Globus pallidus (tissue), 1 donor: ENCODE results near the gene CYP2F1.
"Not testable (repeated sequence)": the region's sequence is repeated elsewhere in the genome, so short reads cannot be mapped to it uniquely, and the experiment has no call there.

Experiments
- DNase-seq: peaks from one replicate; pipeline ENCODE4 v3.0.0-alpha.2; 2015; ENCODE audit warnings: low spot score

CYP2F1 gene

GRCh38 chr19:41114132-41114531 is at the start of gene CYP2F1:
Gene CYP2F1 (plus strand): TSS chr19:41114432. CDS start chr19:41116189, 1,757 bp downstream.
- DNase-seq, result no peak

GRCh38 chr19:41064974-41065569 is 49.2 kb upstream of the CYP2F1 start:
- no peak for DNase-seq

GRCh38 chr19:41076286-41076685 is 37.9 kb upstream of the CYP2F1 start:
- DNase-seq, result no peak

GRCh38 chr19:41083516-41083915 is 30.7 kb upstream of the CYP2F1 start:
- no peak for DNase-seq

GRCh38 chr19:41085748-41086415 is 28.4 kb upstream of the CYP2F1 start:
- DNase-seq, result no peak

GRCh38 chr19:41088151-41088550 is 26.1 kb upstream of the CYP2F1 start, which contains the start of gene CYP2A13:
Gene CYP2A13 (plus strand): TSS chr19:41088451. CDS start chr19:41088472, 21 bp downstream.
- DNase-seq, result no peak

GRCh38 chr19:41089959-41090358 is 24.3 kb upstream of the CYP2F1 start:
- DNase-seq, result no peak

- DNase-seq, result no peak
Measured at GRCh38 chr19:41095703-41096102, 18.5 kb upstream of the CYP2F1 start.

- no peak for DNase-seq
Measured at GRCh38 chr19:41096353-41096752, 17.9 kb upstream of the CYP2F1 start.

- DNase-seq, result no peak
Measured at GRCh38 chr19:41097302-41097701, 16.9 kb upstream of the CYP2F1 start.

GRCh38 chr19:41098762-41099161 is 15.5 kb upstream of the CYP2F1 start:
- no peak for DNase-seq

GRCh38 chr19:41102210-41102609 is 12.0 kb upstream of the CYP2F1 start:
- not testable (repeated sequence) for DNase-seq

- DNase-seq, result no peak
Measured at GRCh38 chr19:41106177-41106576, 8.1 kb upstream of the CYP2F1 start.

GRCh38 chr19:41111296-41111695 is 2.9 kb upstream of the CYP2F1 start:
- DNase-seq, result no peak

GRCh38 chr19:41111750-41112295 is 2.4 kb upstream of the CYP2F1 start:
- DNase-seq, result no peak

- no peak for DNase-seq
Measured at GRCh38 chr19:41112728-41113290, 1.4 kb upstream of the CYP2F1 start.

GRCh38 chr19:41116261-41116660 is 2.0 kb downstream of the CYP2F1 start:
- DNase-seq, result no peak

GRCh38 chr19:41120929-41121911 is 7.0 kb downstream of the CYP2F1 start:
- not testable (repeated sequence) for DNase-seq

- DNase-seq, result not testable (repeated sequence)
Measured at GRCh38 chr19:41122846-41123245, 8.6 kb downstream of the CYP2F1 start.

- DNase-seq, result no peak
Measured at GRCh38 chr19:41123716-41124294, 9.6 kb downstream of the CYP2F1 start.

GRCh38 chr19:41126765-41127203 is 12.6 kb downstream of the CYP2F1 start:
- DNase-seq, result not testable (repeated sequence)
